Superior temporal gyrus (tissue), 1 donor: ENCODE results near the gene AGRN.
"Not testable (repeated sequence)": the region's sequence is repeated elsewhere in the genome, so short reads cannot be mapped to it uniquely, and the experiment has no call there.

Experiments
- DNase-seq: peaks from one replicate; pipeline ENCODE4 v3.0.0-alpha.2; 2016; ENCODE audit errors: extremely low spot score

Gene AGRN

DNA sequence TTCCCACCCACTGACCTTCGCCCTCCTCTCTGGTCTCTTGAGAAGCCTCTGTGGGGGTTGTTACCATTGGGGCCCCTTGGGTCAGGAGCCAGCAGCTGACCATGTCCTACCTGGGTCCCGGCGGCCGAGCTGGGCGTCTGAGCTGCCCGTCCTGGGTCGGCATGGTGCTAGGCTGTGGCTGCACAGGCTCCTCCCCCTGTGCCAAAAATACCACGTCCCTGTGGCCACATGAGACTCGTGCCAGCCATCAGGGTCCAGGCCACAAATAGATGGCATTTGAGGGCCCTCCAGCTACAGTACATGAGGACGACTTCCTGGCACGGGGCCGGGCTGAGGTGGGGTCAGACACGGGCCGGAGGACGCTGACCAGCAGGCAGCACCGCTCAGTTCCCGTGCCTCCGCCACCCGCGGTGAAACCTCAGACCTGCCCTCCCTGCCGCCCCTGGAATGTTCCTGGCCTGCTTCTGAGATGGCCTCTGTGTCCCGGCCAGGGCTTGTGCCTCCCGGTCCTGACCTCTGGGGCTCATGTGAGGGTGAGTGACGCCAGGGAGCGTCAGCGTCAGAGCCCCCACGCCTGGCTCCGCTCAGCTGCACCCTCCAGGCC lies 37.9 kb upstream of the AGRN start, which contains the start of gene PERM1:
TSS of gene PERM1 (minus strand) at position 139 of the 604 bp plus-strand sequence. CDS start 1,064 bp downstream, outside the sequence.
- DNase-seq: no peak

DNA sequence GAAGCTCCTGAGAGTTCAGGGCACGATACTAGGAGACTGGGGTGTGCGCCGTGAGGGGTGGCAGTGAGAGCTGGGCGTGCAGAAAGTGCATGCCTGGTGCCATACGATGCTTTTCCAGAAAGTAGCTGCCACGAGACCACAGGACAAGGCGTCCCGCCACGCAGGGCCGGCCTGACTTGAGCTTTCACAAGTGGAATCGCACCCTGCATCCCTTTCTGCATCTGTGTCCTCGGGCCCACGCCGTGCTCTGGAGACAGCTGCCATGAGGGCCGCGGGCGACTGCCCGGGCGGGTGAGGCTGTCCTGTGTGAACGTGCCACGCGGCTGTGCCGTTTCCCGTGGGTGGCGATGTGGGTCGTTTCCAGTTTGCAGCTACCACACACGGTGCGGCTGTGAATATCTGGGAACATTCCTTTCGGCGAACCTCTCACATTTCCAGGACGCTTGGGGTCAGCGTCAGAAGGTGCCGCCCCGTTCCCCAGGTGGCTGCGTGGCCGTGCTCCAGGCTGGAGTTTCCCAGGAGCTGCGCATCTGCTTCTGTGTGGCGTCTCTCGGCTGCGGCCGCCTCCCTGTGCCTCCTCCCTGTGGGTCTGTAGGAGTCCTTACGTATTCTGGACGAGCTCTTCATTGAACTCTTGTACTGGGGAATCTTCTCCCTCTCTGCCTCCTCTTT lies 37.0 kb upstream of the AGRN start:
- no peak for DNase-seq

DNA sequence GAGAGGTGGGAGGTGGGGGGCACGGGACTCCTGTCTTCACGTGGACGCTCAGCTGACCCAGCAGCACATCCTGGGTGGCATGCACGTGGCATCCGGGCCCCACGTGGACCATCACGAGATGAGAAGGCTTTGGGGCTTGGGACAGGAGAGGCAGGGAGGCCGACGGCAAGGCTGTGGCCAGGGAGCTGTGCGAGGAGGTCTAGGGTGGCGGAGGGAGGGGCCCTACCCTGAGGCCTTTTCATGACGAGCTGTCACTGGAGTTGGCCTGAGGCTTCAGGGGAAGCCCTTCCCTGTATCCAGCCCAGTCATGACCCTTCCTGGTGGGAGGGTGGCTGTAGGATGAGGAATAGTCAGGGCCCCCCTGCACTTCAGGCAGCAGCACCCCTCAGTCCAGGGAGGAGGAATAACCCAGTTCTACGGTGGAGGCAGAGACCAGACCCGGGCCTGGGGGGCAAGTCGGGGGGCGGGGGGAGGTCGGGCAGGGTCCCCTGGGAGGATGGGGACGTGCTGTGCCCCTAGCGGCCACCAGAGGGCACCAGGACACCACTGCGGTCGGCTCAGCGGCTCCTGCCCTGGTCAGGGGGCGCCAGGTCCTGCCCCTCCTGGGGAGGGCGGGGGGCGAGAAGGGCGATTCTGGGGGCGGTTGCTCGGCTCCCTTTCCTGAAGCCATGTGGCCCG lies 36.0 kb upstream of the AGRN start:
- DNase-seq: peak; percentile 28

DNA sequence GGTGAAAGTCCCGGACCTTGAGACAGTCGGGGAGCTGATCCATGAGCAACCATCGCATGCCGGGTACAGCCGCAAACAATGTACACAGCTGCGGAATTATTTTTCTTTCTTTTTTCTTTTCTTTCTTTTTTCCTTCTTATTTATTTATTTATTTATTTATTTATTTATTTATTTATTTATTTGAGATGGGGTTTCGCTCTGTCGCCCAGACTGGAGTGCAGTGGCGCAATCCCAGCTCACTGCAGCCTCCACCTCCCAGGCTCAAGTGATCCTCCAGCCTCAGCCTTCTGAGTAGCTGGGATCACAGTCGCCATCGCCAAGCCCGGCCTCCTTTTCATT lies 35.5 kb upstream of the AGRN start:
- no peak for DNase-seq

DNA sequence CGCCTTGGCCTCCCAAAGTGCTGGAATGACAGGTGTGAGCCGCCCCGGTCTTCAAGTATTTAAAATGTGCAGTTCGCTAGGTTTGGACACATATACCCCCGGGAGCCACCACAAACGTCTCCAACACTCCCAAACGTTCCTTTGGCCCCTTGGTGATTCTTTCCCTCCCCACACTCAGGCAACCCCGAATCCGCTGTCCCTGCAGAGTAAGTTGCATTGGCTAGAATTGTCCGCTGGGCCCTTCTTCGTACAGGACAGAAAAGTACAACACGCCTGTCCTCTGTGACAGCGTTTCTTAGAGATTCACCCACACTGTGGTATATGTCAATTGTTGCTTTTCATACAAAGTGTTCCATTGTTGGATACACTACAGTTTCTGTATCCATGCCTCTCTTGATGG lies 34.8 kb upstream of the AGRN start:
- no peak for DNase-seq

DNA sequence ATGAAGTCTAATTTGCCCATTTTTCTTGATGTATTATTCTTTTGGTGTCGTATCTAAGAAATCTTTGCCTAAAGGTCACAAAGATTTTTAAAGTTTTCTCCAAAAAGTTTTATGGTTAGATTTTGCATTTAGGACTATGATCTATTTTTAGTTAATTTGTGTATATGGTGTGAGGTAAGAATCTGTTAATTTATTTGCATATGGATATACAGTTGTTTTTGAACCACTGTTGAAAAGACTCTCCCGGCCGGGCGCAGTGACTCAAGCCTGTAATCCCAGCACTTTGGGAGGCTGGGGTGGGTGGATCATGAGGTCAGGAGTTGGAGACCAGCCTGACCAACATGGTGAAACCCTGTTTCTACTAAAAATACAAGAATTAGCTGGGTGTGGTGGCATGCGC lies 31.9 kb upstream of the AGRN start:
- DNase-seq: not testable (repeated sequence)

DNA sequence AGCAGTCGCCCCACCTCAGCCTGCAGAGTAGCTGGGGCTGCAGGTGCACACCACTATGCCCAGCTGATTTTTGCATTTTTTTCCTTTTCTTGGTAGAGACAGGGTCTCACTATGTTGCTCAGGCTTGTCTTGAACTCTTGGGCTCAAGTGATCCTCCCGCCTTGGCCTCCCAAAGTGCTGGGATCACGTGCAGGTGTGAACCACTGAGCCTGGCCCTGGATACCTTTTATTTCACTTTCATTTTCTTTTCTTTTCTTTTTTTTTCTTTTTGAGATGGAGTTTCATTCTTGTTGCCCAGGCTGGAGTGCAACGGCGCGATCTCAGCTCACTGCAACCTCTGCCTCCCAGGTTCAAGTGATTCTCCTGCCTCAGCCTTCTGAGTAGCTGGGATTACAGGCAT lies 28.6 kb upstream of the AGRN start:
- not testable (repeated sequence) for DNase-seq

DNA sequence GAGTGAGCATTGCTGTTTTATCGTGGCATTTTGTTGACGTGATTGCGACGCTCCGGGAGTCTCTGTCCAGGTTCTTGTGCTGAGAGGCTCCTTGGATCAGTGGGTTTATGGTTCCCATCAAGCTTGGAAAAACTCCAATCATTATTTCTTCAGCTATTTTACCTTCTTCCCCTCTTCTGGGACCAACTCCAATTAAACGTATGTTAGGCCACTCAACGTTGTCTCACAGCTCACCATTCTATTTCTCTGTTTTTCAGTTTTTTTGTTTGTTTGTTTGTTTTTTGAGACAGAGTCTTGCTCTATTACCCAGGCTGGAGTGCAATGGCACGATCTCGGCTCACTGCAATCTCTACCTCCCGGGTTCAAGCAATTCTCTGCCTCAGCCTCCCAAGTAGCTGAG lies 28.0 kb upstream of the AGRN start:
- DNase-seq: no peak

DNA sequence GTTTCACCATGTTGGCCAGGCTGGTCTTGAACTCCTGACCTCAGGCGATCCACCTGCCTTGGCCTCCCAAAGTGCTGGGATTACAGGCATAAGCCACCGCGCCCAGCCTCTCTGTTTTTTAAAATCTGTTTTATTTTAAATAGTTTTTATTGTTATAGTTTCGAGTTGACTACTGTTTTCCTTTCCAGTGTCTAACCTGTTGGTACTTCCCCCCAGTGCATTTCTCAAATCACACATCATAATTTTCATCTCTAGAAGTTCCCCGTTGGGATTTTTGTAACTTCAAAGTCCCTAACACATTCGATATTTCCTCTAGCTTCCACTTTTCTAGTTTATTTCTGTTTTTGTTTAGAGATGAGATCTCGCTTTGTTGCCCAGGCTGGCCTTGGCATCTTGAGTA lies 27.6 kb upstream of the AGRN start:
- no peak for DNase-seq

DNA sequence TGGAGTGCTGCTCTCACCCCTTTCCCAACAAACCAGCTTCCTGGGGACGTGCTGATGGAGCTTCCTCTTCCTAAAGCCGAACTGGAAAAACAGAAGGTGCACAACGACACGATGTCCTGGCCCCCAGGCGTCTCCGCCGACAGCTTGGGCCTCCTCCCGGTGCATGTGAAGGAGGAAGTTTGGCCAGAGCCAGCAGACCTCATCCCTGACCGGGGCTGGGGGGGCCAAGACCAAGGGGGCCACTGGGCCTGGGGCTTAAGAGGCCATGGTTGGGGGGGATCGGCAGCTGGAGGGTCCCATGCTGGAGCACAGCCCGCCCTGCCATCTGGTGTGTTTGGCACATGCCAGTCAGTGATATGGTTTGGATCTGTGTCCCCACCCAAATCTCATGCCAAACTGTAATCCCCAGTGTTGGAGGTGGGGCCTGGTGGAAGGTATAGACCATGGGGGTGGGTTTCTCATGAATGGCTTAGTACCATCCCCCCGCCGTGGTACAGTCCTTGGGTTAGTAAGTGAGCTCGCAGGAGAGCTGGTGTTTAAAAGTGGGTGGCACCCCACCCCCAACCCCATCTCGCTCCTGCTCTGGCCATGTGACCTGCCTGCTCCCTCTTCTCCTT lies 26.4 kb upstream of the AGRN start:
- DNase-seq: no peak

DNA sequence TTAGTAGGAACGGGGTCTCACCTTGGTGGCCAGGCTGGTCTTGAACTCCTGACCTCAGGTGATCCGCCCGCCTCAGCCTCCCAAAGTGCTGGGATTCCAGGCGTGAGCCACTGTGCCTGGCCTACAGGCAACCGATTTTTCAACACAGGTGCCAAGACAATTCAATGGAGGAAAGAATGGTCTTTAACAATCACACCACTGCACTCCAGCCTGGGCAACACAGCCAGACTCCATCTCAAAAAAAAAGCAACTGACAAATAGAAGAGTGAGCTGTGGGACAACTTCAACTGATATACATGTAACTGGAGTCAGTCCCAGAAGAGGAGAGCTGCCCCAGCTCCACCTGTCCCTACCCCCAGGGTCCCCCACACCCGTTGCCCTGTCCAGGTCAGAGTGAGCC lies 25.4 kb upstream of the AGRN start:
- not testable (repeated sequence) for DNase-seq

DNA sequence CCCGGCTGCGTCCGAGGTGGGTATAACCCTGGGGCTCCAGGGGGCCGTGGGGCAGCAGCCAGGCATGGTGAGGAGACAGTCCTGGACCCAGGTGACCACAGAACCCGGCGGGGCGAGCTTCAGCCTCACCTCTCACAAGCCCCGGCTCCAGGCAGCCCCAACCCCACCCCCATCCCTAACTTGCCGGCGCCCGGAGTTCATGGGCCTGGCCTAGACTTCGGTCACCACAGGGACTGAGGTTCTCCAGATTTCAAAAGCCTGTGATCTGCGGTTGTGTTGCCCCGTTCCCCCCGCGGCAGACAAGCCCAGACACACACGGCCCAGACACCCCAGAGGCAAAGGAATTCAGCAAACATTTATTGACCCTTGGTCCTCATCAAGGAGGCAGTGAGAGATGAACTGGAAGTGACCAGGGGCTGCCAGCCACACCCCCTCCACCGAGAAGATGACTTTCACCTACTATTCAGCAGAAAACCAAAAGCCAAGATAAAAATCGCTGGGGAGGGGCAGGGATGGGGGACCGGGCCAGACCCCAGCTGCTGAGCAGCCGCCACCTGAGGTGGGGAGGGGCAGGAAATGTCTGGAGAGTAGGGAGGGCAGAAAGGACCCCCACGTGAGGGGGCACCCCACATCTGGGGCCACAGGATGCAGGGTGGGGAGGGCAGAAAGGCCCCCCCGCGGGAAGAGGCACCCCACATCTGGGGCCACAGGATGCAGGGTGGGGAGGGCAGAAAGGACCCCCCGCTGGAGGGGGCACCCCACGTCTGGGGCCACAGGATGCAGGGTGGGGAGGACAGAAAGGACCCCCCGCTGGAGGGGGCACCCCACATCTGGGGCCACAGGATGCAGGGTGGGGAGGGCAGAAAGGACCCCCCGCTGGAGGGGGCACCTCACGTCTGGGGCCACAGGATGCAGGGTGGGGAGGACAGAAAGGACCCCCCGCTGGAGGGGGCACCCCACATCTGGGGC lies 24.0 kb upstream of the AGRN start:
- DNase-seq: no peak

DNA sequence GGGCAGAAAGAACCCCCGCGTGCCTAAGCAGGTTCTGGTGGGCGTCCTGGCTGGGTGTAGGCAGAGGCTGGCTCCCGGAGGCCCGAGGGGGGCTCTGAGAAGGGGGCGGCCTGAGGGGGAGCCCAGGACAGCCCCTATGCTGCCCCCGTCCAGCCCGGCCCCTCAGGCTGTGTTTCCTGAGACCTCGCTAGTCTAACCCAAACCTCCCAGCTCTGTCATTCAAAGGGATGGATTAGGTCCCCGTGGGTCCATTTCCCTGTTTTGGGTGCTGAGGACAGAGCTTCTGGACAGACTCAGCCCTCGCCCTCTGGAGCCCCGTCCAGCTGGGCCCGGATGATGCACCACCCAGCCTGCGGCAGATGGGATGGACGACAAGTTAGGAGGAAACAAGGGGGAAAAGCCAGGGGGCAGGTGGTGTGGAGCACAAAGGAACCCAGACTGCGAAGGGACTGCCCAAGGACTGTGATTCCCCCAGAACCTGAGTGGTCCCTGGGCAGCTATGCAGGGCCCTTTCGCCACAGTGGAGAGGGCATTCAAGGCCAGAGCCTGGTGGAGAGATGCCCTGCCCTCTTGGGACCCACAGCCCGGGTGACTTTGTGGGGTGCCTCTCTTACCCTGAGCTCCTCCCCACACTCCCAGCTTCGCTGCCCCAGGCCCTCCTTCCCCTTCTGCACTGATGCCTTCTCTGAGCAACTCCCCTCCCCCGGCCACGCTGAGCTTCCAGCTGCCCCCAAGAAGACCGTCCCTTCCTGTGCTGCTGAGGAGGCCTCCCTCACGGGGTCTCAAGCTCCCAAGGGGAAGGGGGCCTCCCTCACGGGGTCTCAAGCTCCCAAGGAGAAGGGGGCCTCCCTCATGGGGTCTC lies 22.8 kb upstream of the AGRN start:
- DNase-seq: no peak

DNA sequence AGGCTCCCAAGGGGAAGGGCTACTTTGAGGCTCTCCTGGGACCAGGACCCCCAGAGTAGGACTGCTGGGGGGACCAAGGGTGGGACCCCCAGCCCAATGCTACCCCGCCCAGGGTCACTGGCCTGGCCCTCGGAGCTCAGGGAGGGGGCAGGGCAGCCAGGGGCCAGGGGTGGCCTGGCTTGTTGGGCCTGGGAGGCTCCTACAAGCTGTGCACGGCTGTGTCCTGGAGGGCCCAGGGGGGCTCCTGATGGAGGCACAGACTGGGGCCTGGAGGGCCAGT lies 22.3 kb upstream of the AGRN start:
- DNase-seq: no peak

DNA sequence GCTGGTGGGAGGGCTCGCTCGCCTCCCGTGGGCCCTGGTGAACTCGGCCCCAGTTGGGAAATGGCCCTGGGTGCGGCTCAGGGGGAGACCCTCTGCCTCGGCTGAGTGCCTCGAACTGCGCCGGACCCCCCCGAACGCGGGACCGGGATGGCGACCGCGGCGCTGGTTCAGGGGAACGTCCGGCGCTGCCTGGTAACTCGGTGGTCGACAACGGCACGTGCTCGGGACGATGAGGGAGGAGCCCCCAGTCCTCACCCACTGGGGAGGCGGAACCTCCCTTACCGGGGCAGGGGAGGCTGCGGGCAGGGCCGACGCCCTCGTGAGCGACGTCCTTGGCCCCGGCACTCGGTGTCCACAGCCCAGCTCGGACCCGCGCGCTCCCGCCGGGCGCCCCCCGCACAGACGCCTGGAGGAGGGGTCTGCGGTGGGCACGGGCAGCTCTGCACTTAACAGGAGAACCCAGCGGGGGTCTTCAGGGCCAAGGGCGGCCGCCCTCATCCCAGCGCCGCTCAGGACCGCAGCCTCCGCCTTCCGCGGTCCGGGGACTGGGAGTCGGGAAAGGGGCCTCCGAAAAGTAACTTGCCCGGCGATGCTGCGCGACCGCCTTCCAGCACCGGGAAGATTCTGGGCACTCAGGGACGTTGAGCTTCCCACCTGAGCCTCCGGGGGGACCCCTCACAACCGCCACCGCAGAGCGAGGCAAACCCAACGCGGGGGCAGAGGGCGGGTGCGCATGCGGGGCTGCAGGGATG lies 21.8 kb upstream of the AGRN start:
- no peak for DNase-seq

DNA sequence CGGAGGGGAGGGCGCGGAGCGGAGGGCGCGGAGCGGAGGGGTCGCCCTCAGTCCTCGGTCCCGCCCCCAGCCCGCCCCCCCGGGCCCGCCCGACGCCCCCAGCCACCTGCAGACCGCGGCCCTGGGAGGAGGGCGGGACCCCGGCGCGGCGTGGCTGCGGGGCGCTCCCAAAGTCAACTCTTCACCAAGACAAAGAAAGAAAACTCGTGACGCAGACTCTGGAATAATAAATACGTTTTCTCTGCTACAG lies 21.2 kb upstream of the AGRN start:
- no peak for DNase-seq

DNA sequence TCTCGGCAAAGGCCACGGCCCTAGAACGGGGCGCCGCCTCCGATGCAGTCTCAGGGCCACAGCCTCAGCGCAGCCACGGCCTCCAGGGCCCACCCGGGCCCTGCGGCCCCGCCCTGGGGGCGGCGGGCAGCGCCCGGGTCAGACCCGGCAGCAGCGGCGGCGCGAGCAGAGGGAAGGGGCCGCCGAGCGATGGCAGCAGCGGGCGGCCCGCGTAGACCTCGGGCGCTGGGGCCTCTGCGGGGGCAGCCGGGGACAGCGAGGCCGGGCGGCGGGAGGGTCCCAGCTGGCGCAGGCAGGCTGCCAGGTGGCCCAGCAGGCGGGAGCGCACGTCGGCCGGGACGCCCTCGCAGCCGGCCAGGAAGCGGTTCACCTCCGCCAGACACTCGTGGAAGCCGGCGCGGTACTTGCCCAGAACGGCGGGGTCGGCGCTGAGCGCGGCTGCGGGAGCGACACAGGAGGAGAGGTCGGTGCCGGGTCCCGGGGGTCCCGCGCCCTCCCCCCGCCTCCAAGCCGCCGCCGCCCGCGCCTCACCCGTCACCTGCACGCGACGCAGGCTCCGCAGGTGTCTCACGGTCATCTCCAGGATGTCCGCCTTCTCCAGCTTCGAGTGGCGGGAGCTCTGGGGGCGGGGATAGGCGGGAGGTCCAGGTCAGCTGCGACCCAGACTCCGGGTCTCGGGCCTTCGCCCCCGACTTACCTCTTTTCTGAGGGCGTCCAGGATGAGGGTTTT lies 20.8 kb upstream of the AGRN start:
- no peak for DNase-seq

DNA sequence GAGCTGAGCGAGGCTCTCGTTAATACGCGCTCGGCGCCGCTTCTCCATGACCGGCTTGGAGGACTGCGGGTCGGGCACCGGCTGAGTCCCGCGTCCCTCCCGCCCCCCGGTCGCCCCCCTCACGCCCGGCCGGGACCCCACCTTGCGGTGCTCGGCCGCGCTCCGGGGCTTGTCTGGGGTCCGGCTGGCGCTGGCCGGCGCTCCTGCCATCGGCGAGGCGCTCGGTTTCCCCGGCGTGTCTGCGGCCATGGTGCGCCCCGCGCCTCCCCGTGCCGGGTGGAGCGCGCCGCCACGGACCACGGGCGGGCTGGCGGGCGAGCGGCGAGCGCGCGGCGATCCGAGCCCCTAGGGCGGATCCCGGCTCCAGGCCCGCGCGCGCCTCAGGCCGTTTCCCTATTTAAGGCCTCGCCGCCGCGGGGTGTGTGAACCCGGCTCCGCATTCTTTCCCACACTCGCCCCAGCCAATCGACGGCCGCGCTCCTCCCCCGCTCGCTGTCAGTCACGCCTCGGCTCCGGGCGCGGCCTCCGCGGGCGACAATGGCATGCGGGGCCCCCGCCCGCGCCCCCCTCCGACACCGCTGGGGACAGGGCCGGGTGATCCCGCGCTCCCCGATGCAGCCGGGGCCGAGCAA lies 20.1 kb upstream of the AGRN start, which contains the start of gene HES4:
TSS of gene HES4 (minus strand) at position 373 of the 632 bp plus-strand sequence. CDS start at position 249, 124 bp downstream.
- DNase-seq: peak; percentile 38

DNA sequence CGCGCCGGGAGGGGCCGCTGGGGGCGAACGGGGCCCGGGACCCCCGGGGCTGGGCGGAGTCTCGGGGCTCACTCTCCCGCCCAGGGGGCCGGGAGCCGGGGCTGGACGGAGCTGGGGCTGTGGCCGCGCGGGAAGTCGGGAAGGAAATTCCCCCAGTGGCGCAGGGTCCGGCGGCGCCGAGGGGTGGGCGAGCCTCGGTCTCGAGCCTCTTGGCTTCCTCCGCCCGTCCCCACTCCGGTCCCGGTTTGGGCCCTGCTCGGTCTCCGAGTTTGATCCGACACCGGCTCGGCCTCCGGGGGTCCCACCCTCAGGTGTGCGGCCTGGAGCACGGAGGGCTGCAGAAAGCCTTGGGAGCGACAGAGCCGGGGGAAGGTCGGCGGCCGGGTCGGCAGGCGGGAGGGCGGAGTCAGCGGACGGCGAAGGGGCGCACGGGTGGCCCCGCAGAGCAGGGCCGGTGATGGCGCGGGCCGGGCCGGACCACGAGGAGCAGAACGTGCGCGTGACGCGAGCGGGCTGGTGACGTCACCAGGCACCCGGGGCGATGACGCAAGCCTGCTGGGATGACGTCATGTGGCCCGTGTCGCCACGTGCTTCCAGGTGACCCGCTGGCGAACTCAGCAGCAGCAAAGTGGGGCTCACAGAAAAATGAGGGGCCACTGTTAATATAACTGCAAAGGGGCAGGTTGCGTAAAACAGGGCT lies 19.4 kb upstream of the AGRN start:
- DNase-seq: no peak
